GM19468 (cell line): ENCODE data around the gene LRRC23.
"Not testable (repeated sequence)": the region's sequence is repeated elsewhere in the genome, so short reads cannot be mapped to it uniquely, and the experiment has no call there.

ENCODE experiments used
- ATAC-seq: cut with Tn5 transposase; IDR thresholded peaks from one replicate; pipeline ENCODE4 v1.9.1; 2021; ENCODE audit warnings: mild to moderate bottlenecking, moderate library complexity, moderate number of reproducible peaks; ENCODE audit not compliant: unreplicated experiment; ENCODE audit errors: extremely low read depth

LRRC23 gene

GRCh38 chr12:6899837-6900519 is 4.6 kb upstream of the LRRC23 start:
- ATAC-seq: no peak

GRCh38 chr12:6902448-6902847 is 2.2 kb upstream of the LRRC23 start:
- ATAC-seq: no peak

GRCh38 chr12:6903722-6904121 is 900 bp upstream of the LRRC23 start:
- ATAC-seq: no peak

GRCh38 chr12:6905414-6906040 is 905 bp downstream of the LRRC23 start:
- no peak for ATAC-seq

GRCh38 chr12:6908141-6908540 is 3.5 kb downstream of the LRRC23 start:
- ATAC-seq: not testable (repeated sequence)

- ATAC-seq: no peak
Measured at GRCh38 chr12:6909421-6910145, 5.0 kb downstream of the LRRC23 start.

GRCh38 chr12:6912164-6912935 is 7.7 kb downstream of the LRRC23 start:
- no peak for ATAC-seq

- ATAC-seq: no peak
Measured at GRCh38 chr12:6914246-6914946, 9.8 kb downstream of the LRRC23 start, which contains the start of gene ENO2. TSS of gene ENO2 (plus strand) at chr12:6914580. CDS start at chr12:6915833, 1,253 bp downstream.

- no peak for ATAC-seq
Measured at GRCh38 chr12:6914947-6915788, 10.5 kb downstream of the LRRC23 start.

GRCh38 chr12:6915789-6916285 is 11.2 kb downstream of the LRRC23 start:
- no peak for ATAC-seq

GRCh38 chr12:6916426-6917200 is 12.0 kb downstream of the LRRC23 start:
- no peak for ATAC-seq

- ATAC-seq: no peak
Measured at GRCh38 chr12:6917491-6918231, 13.0 kb downstream of the LRRC23 start.

GRCh38 chr12:6919588-6919987 is 15.0 kb downstream of the LRRC23 start:
- ATAC-seq: no peak

- no peak for ATAC-seq
Measured at GRCh38 chr12:6921539-6921938, 16.9 kb downstream of the LRRC23 start.

GRCh38 chr12:6921996-6922946 is 17.6 kb downstream of the LRRC23 start:
- ATAC-seq: no peak

- no peak for ATAC-seq
Measured at GRCh38 chr12:6923003-6923732, 18.5 kb downstream of the LRRC23 start.
